Measurements from ENCODE around the gene ZNF621. TPM values are rescaled to one million over a fixed set of nuclear protein-coding genes. Genes with fewer than 3 reads are reported as not detected.
A peak's percentile ranks its signal among the peaks of the same experiment; 100 is the strongest.

Gene ZNF621
- total RNA-seq = 31.5 TPM

GRCh38 chr3:40524568-40525285 is at the start of gene ZNF621:
ZNF621 (plus strand) TSS chr3:40524960; CDS start chr3:40525841, 881 bp downstream.
- intact Hi-C loops (cut with DNase I) = no loop called here
- ATAC-seq = peak; percentile 100
- DNase-seq (ENCODE audit: low spot score) = peak; percentile 93

- intact Hi-C loops (cut with DNase I) = loop anchor here (5.0 kb wide), 1 partner anchor 41 kb away; no protein-coding TSS in a partner anchor
- peak; percentile 96 for ATAC-seq
Observed at GRCh38 chr3:40476478-40477470, 48.0 kb upstream of the ZNF621 start, which contains the start of gene ZNF619. ZNF619 (plus strand) TSS chr3:40477122; CDS start chr3:40477980, 858 bp downstream.

GRCh38 chr3:40477666-40478065 is 47.1 kb upstream of the ZNF621 start:
- ATAC-seq (no peak), DNase-seq (ENCODE audit: low spot score) (no peak)
- intact Hi-C loops (cut with DNase I) = loop anchor here (5.0 kb wide), 1 partner anchor 40 kb away; no protein-coding TSS in a partner anchor

More at GRCh38 chr3:40476478-40477470, 48.0 kb upstream of the ZNF621 start, which contains the start of gene ZNF619:
- DNase-seq (ENCODE audit: low spot score) = peak; percentile 81

GRCh38 chr3:40487172-40487571 is 37.6 kb upstream of the ZNF621 start:
- intact Hi-C loops (cut with DNase I) = no loop called here
- DNase-seq (ENCODE audit: low spot score) (no peak), ATAC-seq (no peak)

- DNase-seq (ENCODE audit: low spot score) (no peak), ATAC-seq (no peak)
- intact Hi-C loops (cut with DNase I) = no loop called here
Observed at GRCh38 chr3:40490916-40491315, 33.8 kb upstream of the ZNF621 start.

GRCh38 chr3:40494698-40495097 is 30.1 kb upstream of the ZNF621 start:
- ATAC-seq = no peak
- intact Hi-C loops (cut with DNase I) = no loop called here
- no peak for DNase-seq (ENCODE audit: low spot score)

- DNase-seq (ENCODE audit: low spot score) (no peak), ATAC-seq (no peak)
- intact Hi-C loops (cut with DNase I) = no loop called here
Observed at GRCh38 chr3:40497288-40497687, 27.5 kb upstream of the ZNF621 start.

GRCh38 chr3:40499952-40500351 is 24.8 kb upstream of the ZNF621 start:
- ATAC-seq = no peak
- intact Hi-C loops (cut with DNase I) = no loop called here
- DNase-seq (ENCODE audit: low spot score) = no peak

GRCh38 chr3:40502034-40502433 is 22.7 kb upstream of the ZNF621 start:
- no peak for DNase-seq (ENCODE audit: low spot score)
- intact Hi-C loops (cut with DNase I) = no loop called here
- no peak for ATAC-seq

GRCh38 chr3:40504636-40505430 is 19.9 kb upstream of the ZNF621 start:
- ATAC-seq (peak; percentile 78), DNase-seq (ENCODE audit: low spot score) (no peak)

GRCh38 chr3:40505599-40506462 is 18.9 kb upstream of the ZNF621 start, which contains the start of gene ZNF620:
ZNF620 (plus strand) TSS chr3:40506039; CDS start chr3:40506353, 314 bp downstream.
- peak; percentile 91 for ATAC-seq
- intact Hi-C loops (cut with DNase I) = no loop called here
- peak; percentile 77 for DNase-seq (ENCODE audit: low spot score)

More at GRCh38 chr3:40504636-40505430, 19.9 kb upstream of the ZNF621 start:
- intact Hi-C loops (cut with DNase I) = no loop called here

- no peak for DNase-seq (ENCODE audit: low spot score)
- ATAC-seq = no peak
- intact Hi-C loops (cut with DNase I) = no loop called here
Observed at GRCh38 chr3:40511031-40511718, 13.6 kb upstream of the ZNF621 start.

GRCh38 chr3:40516201-40516600 is 8.6 kb upstream of the ZNF621 start:
- intact Hi-C loops (cut with DNase I) = loop anchor here (5.0 kb wide), 1 partner anchor 39 kb away; the partner anchor contains the start of gene ZNF619
- DNase-seq (ENCODE audit: low spot score) (no peak), ATAC-seq (no peak)

- DNase-seq (ENCODE audit: low spot score) (no peak), ATAC-seq (no peak)
- intact Hi-C loops (cut with DNase I) = loop anchor here (5.0 kb wide), 1 partner anchor 41 kb away; the partner anchor contains the start of gene ZNF619
Observed at GRCh38 chr3:40518067-40518466, 6.7 kb upstream of the ZNF621 start.

- ATAC-seq (no peak), DNase-seq (ENCODE audit: low spot score) (no peak)
- intact Hi-C loops (cut with DNase I) = loop anchor here (5.0 kb wide), 1 partner anchor 42 kb away; the partner anchor contains the start of gene ZNF619
Observed at GRCh38 chr3:40518848-40519247, 5.9 kb upstream of the ZNF621 start.

- intact Hi-C loops (cut with DNase I) = no loop called here
- no peak for ATAC-seq
Observed at GRCh38 chr3:40521254-40521653, 3.5 kb upstream of the ZNF621 start.

GRCh38 chr3:40523781-40524180 is 979 bp upstream of the ZNF621 start:
- intact Hi-C loops (cut with DNase I) = no loop called here
- DNase-seq (ENCODE audit: low spot score) (no peak), ATAC-seq (no peak)

More at GRCh38 chr3:40521254-40521653, 3.5 kb upstream of the ZNF621 start:
- no peak for DNase-seq (ENCODE audit: low spot score)

Measured in sciatic nerve (tissue), 2 donors.